ENCODE measurements around the gene DAPP1. TPM values are rescaled to one million over a fixed set of nuclear protein-coding genes. Genes with fewer than 3 reads are reported as not detected.

The DAPP1 gene
- total RNA-seq, 1 donor from 2014 or later = not detected

GRCh38 chr4:99822734-99823133, 6.1 kb downstream of the DAPP1 start:
- no peak overlapping the region for H2AFZ ChIP-seq (replicated peaks)
- H3K27me3 Mint-ChIP-seq (ENCODE audit: insufficient read depth, low read depth) = no peaks in the 10 kb centered on the region
- TF ChIP-seq EZH2 (IDR thresholded peaks at IDR 0.05) (no peak), EZH2phosphoT487 (IDR thresholded peaks at IDR 0.05) (no peak)
- TF ChIP-seq, protein P1, sequence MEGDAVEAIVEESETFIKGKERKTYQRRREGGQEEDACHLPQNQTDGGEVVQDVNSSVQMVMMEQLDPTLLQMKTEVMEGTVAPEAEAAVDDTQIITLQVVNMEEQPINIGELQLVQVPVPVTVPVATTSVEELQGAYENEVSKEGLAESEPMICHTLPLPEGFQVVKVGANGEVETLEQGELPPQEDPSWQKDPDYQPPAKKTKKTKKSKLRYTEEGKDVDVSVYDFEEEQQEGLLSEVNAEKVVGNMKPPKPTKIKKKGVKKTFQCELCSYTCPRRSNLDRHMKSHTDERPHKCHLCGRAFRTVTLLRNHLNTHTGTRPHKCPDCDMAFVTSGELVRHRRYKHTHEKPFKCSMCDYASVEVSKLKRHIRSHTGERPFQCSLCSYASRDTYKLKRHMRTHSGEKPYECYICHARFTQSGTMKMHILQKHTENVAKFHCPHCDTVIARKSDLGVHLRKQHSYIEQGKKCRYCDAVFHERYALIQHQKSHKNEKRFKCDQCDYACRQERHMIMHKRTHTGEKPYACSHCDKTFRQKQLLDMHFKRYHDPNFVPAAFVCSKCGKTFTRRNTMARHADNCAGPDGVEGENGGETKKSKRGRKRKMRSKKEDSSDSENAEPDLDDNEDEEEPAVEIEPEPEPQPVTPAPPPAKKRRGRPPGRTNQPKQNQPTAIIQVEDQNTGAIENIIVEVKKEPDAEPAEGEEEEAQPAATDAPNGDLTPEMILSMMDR (IDR thresholded peaks at IDR 0.05) = no peak
- H3K79me2 ChIP-seq (ENCODE audit: low read depth) = no peaks in the 10 kb centered on the region
- no peak overlapping the region for H3K27ac ChIP-seq
- no peak for DNase-seq (ENCODE audit: low spot score)
- H3K27me3 ChIP-seq = no peaks in the 10 kb centered on the region
- H3K4me3 ChIP-seq = no peak overlapping the region
- H3K9me3 ChIP-seq (ENCODE audit: low read depth) = no peaks in the 10 kb centered on the region
- H3K9me3 Mint-ChIP-seq = no peaks in the 10 kb centered on the region
- no peaks in the 10 kb centered on the region for H3K36me3 Mint-ChIP-seq
- H3K4me2 ChIP-seq = no peak overlapping the region
- no peaks in the 10 kb centered on the region for H3K36me3 ChIP-seq
- no peaks in the 10 kb centered on the region for H4K20me1 ChIP-seq (ENCODE audit: low read depth)
- no peak overlapping the region for H3K27ac Mint-ChIP-seq
- H3K4me1 ChIP-seq = no peaks in the 10 kb centered on the region
- no peaks in the 10 kb centered on the region for H3F3A ChIP-seq (ENCODE audit: low read depth)
- H3K9ac ChIP-seq = no peak overlapping the region
- no peak overlapping the region for H3K4me3 Mint-ChIP-seq
- peaks cover 6% of the 10 kb centered on the region for H3K4me1 Mint-ChIP-seq

- H3K4me3 Mint-ChIP-seq = no peak overlapping the region
- H3K9me3 Mint-ChIP-seq = no peaks in the 10 kb centered on the region
- no peak overlapping the region for H3K27ac Mint-ChIP-seq
- H3K4me1 Mint-ChIP-seq = peaks cover 6% of the 10 kb centered on the region
- no peaks in the 10 kb centered on the region for H3K36me3 ChIP-seq
- H3K27me3 Mint-ChIP-seq (ENCODE audit: insufficient read depth, low read depth) = no peaks in the 10 kb centered on the region
- no peaks in the 10 kb centered on the region for H3K79me2 ChIP-seq (ENCODE audit: low read depth)
- no peak overlapping the region for H3K27ac ChIP-seq
- no peak overlapping the region for H3K4me3 ChIP-seq
- no peaks in the 10 kb centered on the region for H3K9me3 ChIP-seq (ENCODE audit: low read depth)
- H3K4me2 ChIP-seq = no peak overlapping the region
- no peaks in the 10 kb centered on the region for H3K4me1 ChIP-seq
- no peaks in the 10 kb centered on the region for H3K36me3 Mint-ChIP-seq
- H3F3A ChIP-seq (ENCODE audit: low read depth) = no peaks in the 10 kb centered on the region
- H4K20me1 ChIP-seq (ENCODE audit: low read depth) = no peaks in the 10 kb centered on the region
- DNase-seq (ENCODE audit: low spot score) = no peak
- H2AFZ ChIP-seq (replicated peaks) = no peak overlapping the region
- H3K27me3 ChIP-seq = no peaks in the 10 kb centered on the region
- H3K9ac ChIP-seq = no peak overlapping the region
- TF ChIP-seq, protein P1 (IDR thresholded peaks at IDR 0.05) = no peak
- TF ChIP-seq EZH2phosphoT487 (IDR thresholded peaks at IDR 0.05) (no peak), EZH2 (IDR thresholded peaks at IDR 0.05) (no peak)
Measured at GRCh38 chr4:99824070-99824599, 7.5 kb downstream of the DAPP1 start.

- H3K36me3 Mint-ChIP-seq = no peaks in the 10 kb centered on the region
- H3K4me1 Mint-ChIP-seq = peaks cover 6% of the 10 kb centered on the region
- no peak overlapping the region for H2AFZ ChIP-seq (replicated peaks)
- no peaks in the 10 kb centered on the region for H3K36me3 ChIP-seq
- H3K4me3 Mint-ChIP-seq = no peak overlapping the region
- TF ChIP-seq EZH2phosphoT487 (IDR thresholded peaks at IDR 0.05) = no peak
- TF ChIP-seq, protein P1 (IDR thresholded peaks at IDR 0.05) = no peak
- no peak for TF ChIP-seq EZH2 (IDR thresholded peaks at IDR 0.05)
- no peak overlapping the region for H3K4me2 ChIP-seq
- H3K27me3 Mint-ChIP-seq (ENCODE audit: insufficient read depth, low read depth) = no peaks in the 10 kb centered on the region
- DNase-seq (ENCODE audit: low spot score) = no peak
- no peak overlapping the region for H3K4me3 ChIP-seq
- no peaks in the 10 kb centered on the region for H3K4me1 ChIP-seq
- no peaks in the 10 kb centered on the region for H3K79me2 ChIP-seq (ENCODE audit: low read depth)
- H3K27ac ChIP-seq = no peak overlapping the region
- no peaks in the 10 kb centered on the region for H4K20me1 ChIP-seq (ENCODE audit: low read depth)
- no peaks in the 10 kb centered on the region for H3K9me3 Mint-ChIP-seq
- no peak overlapping the region for H3K9ac ChIP-seq
- H3K9me3 ChIP-seq (ENCODE audit: low read depth) = no peaks in the 10 kb centered on the region
- H3K27me3 ChIP-seq = no peaks in the 10 kb centered on the region
- no peak overlapping the region for H3K27ac Mint-ChIP-seq
- H3F3A ChIP-seq (ENCODE audit: low read depth) = no peaks in the 10 kb centered on the region
Measured at GRCh38 chr4:99825272-99825671, 8.6 kb downstream of the DAPP1 start.

Data from neural progenitor cell (in vitro differentiated cells).